ENCODE data around the gene LAMA2.

DNA sequence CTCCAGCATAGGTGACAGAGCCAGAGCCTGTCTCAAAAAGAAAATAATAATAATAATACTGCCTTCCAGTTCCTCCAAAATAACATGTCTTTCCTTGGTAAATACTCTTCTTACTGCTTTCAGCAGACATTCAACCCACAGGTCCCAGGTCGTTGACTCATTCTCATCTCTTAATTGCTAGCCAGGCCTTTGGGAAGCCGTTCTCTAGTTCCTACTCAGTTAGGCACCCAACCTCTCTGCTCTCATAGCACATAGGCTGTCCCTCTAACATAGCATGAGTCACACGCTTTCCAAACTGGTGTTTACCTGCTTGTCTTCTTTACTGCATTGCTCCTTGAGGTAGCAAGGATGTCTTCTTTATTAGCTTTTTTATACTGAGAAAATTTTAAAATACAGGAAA is 98.8 kb downstream of the LAMA2 start:
- no peak for TF ChIP-seq EP300 (IDR thresholded peaks at IDR 0.05)
- TF ChIP-seq CTCF (IDR thresholded peaks at IDR 0.05) = no peak

Measured in stomach (tissue), 4 donors.